H54 (cell line): Measurements from ENCODE around the gene LRRC4C.

Source experiments
- DNase-seq: peaks from one replicate; pipeline ENCODE4 v3.0.0; 2011; ENCODE audit warnings: low spot score, mixed read lengths; ENCODE audit not compliant: insufficient read length
- FAIRE-seq: peaks from 3 replicates; lab custom pipeline; 2011; peaks lifted over from hg19 to GRCh38; lab: Jason Lieb, UNC
- POLR2A ChIP-seq: IDR thresholded peaks from 2 replicates; pipeline ENCODE4 v1.6.1; 2011; ENCODE audit warnings: low read depth, mild to moderate bottlenecking, low read length

LRRC4C gene

DNA sequence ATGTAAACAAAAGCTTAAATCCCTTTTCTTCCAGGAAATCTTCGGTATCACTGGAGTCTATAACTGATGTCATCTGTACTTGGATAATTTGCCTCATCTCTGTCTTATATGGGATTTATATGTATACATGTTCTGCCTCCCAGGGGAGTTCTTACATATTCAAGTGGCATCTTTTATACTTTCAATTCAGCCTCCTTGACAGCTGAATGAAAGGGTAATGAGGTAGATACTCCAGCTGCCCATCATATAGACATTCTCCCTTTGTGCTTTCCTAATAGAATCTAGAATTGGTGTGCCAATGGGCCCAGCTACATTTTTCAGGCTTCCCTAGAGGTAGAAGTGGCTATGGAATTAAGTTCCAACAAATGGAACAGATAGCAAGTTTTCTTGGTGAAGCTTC lies 223.8 kb downstream of the LRRC4C start:
- TF ChIP-seq POLR2A = no peak
- FAIRE-seq = no peak
- DNase-seq = no peak

DNA sequence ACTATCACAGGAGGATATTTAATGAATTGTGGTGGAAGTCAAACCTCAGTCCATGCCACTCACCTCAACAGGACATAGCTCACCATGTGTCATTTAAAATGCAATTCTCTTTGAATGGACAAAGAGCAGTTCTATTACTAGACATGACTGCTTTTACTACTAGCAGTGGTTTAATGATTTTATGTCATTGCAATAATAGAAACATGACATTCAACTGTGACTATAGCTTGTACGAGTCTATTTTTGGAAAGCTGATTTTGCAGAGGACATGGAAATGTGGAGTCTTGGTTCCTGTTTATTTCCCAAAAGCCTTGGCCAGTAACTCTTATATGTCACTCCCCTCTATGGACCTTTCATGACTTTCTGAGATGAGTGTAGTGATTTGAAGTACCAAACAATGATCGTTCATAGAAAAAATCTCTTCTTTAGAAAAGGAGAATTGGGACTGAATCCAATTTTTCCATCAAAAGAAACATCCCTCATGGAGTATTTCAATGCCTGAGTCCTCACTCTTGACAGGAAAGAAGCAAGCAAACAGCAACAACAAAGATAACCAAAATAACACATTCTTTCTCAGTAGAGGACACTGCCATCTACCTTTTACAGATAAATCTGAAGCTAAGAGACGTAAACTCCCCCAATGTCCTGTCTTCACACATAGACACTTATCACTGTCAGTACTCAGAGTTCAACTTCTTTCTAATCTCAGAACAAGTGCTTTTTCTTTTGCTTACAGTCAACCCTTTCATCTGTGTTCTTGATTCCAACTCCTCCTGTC lies 233.4 kb downstream of the LRRC4C start:
- TF ChIP-seq POLR2A = no peak
- no peak for FAIRE-seq

DNA sequence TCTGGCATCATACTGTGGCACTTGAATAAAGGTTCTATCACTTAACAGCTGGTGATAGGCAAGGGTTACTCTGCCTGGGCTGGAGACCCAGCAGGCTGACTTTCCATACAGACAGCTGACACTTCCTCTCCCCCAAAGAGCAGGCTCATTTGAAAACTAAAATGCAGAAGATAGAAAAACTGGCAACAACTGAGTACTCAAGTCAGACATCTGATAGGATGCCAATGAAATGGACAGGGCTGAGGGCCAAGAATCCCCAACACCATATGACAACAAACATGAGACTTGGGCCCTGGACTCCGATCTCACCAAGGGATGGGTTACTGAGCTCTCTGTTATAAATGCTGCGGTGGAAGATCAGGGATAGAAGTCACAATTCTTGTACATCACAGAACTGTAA lies 237.2 kb downstream of the LRRC4C start:
- FAIRE-seq (no peak), DNase-seq (no peak)
- no peak for TF ChIP-seq POLR2A

More for the DNA sequence above, 233.4 kb downstream of the LRRC4C start:
- no peak for DNase-seq

DNA sequence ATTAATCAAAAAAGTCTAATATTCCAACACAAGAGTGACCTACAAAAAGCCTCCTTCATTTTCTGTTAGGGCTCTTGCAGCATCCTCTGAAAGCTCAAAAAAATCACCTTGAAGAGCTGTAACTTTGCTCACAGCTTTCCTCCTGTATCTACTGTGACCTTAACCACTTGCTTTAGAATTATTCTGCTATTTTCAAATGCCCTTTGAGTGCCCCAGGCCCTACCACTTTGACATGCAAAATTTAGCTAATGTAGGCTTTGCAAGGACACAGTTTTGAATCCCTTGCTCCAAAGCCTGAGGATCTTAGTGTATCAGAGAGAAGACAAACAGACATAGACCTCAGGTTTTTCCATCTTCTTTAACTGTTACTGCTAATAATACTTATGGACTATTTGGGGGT lies 253.1 kb downstream of the LRRC4C start:
- DNase-seq = no peak
- FAIRE-seq = no peak
- TF ChIP-seq POLR2A = no peak

DNA sequence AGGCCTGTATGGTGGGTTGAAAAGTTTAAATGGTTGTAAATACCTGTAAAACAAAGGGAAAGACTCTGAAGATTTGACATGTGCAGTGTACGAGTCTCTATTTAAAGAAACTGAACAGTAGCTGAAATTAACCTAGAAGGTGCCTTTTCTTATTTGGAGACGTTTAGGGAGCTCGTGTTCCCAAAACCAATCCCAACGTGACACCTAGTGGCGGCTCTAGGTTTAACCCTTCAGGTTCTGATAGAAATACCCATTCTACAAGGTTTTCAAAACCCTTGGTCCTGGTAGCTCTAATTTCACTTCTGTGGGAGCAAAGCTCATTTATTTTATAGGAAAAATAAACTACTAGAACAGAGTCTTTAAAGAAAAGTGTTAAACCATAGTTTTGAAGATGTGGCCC lies 258.3 kb downstream of the LRRC4C start:
- DNase-seq (no peak), FAIRE-seq (no peak)
- TF ChIP-seq POLR2A = no peak

DNA sequence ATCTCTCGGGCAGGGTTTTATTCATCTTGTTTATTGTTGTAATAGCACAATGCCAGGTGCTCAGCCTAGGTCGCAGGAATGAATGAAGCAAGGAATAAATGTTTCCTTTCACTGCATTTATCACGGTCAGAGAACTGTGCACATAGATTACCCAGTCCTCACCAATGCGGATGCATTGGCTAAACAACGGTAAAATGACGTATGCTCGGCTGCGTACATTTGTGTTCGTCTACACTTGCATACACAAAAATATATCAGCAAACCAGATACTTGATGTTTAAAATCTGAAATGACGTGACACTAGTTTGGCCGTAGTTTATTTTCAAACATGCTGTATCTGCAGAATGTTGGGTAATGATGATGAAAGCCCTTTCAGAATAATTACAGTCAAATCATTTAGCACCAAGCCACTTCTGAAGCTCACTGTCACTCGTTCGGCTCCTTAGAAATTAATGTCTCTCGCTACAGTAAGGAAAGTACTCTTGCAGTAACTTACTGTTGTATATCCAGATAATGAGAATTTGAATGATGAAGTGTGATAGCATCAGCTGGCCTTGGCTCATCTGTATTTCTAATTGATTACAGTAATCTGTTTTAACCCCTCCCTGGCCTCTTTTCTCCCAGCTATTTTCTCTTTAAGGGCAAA lies 268.9 kb downstream of the LRRC4C start:
- DNase-seq (no peak), FAIRE-seq (no peak)
- no peak for TF ChIP-seq POLR2A

DNA sequence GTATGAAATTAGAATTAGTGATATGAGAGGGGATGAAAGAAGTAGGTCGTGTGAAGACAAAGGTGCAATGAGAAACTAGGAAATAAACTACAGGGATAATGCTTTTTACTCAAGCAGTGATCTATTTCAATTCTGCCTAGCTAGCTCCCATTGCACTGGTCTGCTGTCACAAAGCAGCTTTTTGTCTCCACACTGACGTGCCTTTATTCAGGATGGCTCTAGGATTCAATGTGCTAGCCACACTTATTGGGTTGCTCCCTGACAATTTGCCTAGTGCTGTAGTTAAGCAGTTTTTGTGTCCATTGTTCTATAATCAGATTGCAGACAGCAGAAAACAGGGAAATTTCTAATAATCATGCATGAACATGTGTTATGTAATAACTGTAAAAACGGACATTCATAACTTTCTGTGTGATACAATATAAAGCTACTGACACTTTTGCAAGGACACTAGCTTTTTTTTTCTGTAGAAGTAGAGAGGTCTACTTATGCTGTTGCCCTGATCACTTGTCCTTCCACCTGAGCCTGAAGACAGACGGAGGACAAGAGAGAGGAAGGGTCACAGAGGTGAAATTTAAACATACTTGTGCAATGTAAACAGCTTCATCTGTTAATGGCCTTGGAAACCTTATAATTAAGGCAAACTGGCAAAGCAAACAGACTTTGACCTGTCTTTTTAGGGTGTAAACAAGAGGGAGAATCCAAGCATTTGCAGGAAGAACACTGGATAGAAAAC lies 269.6 kb downstream of the LRRC4C start:
- FAIRE-seq = no peak

DNA sequence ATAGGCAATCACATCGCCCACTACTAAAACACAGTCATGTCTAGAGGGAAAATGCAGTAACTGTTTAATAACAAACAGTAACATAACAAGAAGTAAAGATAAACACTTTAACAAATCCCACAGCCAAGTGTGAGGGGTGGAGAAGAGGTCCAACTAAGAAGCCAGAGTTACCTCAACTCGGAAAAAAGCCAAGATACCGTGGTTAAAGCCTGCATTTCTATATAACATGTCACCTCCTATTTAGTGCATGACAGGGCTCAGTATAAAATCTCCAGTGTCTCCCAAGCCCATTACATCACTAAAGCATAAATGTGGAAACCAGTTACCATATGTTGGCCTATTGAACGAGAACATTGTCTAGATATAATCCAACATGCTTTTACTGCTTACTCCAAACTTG lies 281.7 kb downstream of the LRRC4C start:
- DNase-seq = no peak
- TF ChIP-seq POLR2A = no peak

More for the DNA sequence above, 269.6 kb downstream of the LRRC4C start:
- no peak for DNase-seq
- TF ChIP-seq POLR2A = no peak

DNA sequence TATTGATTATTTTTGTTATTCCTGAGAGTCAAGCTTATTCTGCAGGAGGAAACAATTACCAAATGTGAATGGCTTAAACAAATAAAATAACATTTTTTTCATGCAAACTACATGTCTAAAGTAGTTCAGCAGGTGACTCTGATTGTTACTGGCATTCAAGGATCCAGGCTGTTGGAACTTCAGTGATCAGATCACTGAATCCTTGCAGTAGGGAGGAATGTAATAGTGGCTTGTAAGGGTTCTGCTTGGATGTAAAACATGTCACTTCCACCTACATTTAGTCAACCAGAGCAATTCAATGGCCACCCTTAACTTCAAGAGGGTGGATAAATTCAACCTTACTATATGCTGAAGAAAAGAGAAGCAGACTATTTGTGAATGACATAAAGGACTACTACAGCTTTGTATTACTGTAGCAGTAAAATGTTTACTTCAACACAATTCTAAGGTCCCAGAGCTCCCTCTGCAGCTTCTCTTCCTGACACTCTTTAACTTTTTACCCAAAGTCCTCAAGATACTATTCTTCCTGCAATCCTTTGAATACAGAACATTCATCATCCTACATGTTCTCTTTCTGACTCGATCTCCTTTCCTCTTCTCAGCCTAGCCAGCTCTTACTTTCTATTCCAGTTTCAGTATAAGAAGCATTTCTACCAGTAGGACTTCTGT lies 284.0 kb downstream of the LRRC4C start:
- FAIRE-seq (no peak), DNase-seq (no peak)
- no peak for TF ChIP-seq POLR2A

More for the DNA sequence above, 281.7 kb downstream of the LRRC4C start:
- no peak for FAIRE-seq

DNA sequence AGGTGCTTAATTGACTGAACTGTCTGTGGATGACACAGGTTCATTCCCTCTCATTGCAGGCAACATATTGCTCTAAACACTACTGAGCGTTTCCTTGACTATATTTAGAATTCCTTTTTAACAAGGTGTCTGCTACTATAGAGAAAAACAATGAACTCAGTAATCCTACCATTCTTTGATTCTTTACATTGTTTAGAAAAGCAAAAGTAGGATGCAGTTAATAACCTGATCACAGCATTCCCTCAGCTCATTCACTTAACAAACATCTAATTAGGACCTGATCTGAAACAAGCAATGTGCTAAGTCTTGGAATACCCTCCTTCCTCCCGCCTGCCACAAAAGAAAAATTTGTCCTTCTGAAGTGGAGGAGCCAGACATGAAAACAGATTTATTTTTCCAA lies 313.1 kb downstream of the LRRC4C start:
- FAIRE-seq (no peak), DNase-seq (no peak)
- TF ChIP-seq POLR2A = no peak

DNA sequence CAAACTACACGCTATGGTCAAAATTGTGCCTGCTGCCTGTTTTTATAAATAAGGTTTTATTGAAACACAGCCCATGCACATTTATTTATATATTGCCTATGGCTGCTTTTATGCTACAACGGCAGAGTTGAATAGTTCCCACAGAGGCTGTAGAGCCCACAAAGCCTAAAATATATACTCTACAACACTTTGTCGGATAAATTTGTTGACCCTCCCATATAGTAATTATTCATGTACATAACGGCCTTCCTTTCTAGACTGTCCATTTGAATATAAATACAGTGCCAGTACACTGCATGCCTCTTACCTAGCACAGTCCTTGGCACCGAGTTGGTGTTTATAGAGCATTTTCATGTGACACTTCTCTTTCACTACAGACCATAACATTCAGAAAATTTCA lies 314.0 kb downstream of the LRRC4C start:
- TF ChIP-seq POLR2A = no peak
- FAIRE-seq = no peak
- no peak for DNase-seq

DNA sequence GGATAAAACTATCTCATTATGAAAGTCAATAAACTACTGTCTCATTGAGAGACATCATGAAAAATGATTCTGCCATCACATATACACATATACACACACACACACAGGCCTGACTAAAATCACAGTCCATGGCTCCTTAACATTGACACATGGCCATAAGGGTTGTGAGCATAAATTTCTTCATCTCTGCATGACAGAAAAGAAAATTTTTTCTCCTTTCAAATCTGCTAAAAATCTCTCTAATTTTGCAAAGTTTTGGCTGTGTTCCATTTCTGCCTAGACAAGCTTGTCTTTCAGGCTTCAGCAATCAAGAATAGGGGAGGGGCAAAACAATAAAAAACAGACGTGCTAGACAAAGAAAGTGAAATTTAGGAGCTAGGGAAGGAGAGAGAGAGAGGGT lies 324.5 kb downstream of the LRRC4C start:
- FAIRE-seq = no peak
- no peak for DNase-seq

DNA sequence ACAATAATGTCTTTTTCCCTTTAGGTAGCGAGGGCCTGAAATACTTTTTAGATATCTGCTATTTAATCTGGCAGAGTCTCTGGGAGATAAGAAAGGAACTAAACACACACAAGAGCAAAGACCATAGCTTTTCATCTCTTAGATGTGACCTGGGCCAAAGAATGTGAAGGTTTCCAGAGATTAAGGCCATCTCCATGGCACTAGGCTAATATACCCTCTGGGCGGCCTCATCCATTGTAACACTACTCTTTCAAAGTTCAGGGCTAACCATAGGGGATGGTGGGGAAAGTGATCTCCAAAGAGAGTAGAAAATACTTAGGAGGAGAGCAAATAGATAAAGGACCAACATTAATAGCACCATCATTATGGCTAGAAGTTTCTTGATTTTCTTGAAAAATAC lies 326.4 kb downstream of the LRRC4C start:
- FAIRE-seq = no peak
- TF ChIP-seq POLR2A = no peak
- no peak for DNase-seq

More for the DNA sequence above, 324.5 kb downstream of the LRRC4C start:
- no peak for TF ChIP-seq POLR2A

DNA sequence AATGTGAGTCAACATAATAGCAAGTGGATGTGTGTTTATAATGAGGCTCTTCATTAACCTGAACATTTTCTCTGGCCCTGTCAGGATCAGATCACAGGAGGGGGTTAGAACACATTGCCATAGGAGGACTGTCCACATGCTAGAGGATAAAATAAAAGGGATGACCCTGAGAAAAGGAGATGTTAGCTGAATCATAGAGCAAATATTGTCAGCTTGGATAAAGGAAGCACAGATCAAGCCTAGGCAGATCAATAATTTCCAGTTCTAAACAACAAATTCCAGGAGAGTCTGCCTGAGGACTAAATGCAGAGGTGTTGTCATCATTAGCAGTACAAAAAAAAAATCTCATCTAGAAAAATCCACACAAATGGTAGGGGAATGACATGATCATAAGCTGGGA lies 337.9 kb downstream of the LRRC4C start:
- DNase-seq (no peak), FAIRE-seq (no peak)
- TF ChIP-seq POLR2A = no peak
